MG63 (cell line): ENCODE results near the gene CACNA1C. TPM values are rescaled to one million over a fixed set of nuclear protein-coding genes. Genes with fewer than 3 reads are reported as not detected.

Experiments used
- DNase-seq: peaks from one replicate; pipeline ENCODE4 v3.0.0-alpha.2; 2020
- H3K27me3 ChIP-seq: fragments of 250-450 bp; sonication (Bioruptor Pico); 2 replicates; pipeline ENCODE4 v1.5.1; 2020; ENCODE audit warnings: mild to moderate bottlenecking, moderate library complexity
- H3K36me3 ChIP-seq: fragments of 250-450 bp; sonication (Bioruptor Pico); 2 replicates; pipeline ENCODE4 v1.5.1; 2020; ENCODE audit warnings: mild to moderate bottlenecking, moderate library complexity
- H3K4me3 ChIP-seq: fragments of 250-450 bp; sonication (Bioruptor Pico); 2 replicates; pipeline ENCODE4 v1.5.1; 2020; ENCODE audit warnings: mild to moderate bottlenecking, moderate library complexity
- H3K9me3 ChIP-seq: fragments of 250-450 bp; sonication (Bioruptor Pico); 2 replicates; pipeline ENCODE4 v1.5.1; 2020; ENCODE audit warnings: mild to moderate bottlenecking, moderate library complexity
- total RNA-seq: library from RNA; depleted of rRNA; stranded (reverse); fragments of >200 nt; shearing (Covaris generic); gene quantifications from 2 replicates; pipeline ENCODE4 v1.2.3, GENCODE V29; 2014; ENCODE audit warnings: low replicate concordance

CACNA1C gene
- total RNA-seq, 1 experiment from 2014 or later, result 1.4 TPM

GRCh38 chr12:2627076-2627834 is 574.5 kb downstream of the CACNA1C start:
- H3K4me3 ChIP-seq, result no peak overlapping the region
- no peaks in the 10 kb centered on the region for H3K27me3 ChIP-seq

GRCh38 chr12:2627835-2628191 is 575.0 kb downstream of the CACNA1C start:
- H3K4me3 ChIP-seq, result no peak overlapping the region
- H3K9me3 ChIP-seq, result no peaks in the 10 kb centered on the region
- H3K36me3 ChIP-seq, result no peaks in the 10 kb centered on the region
- H3K27me3 ChIP-seq, result no peaks in the 10 kb centered on the region
- no peak for DNase-seq

More at GRCh38 chr12:2627076-2627834, 574.5 kb downstream of the CACNA1C start:
- DNase-seq, result no peak
- Histone ChIP-seq H3K36me3 (no peaks in the 10 kb centered on the region), H3K9me3 (no peaks in the 10 kb centered on the region)

GRCh38 chr12:2628401-2628800 is 575.6 kb downstream of the CACNA1C start:
- no peaks in the 10 kb centered on the region for H3K36me3 ChIP-seq
- H3K27me3 ChIP-seq, result no peaks in the 10 kb centered on the region
- DNase-seq, result no peak
- H3K9me3 ChIP-seq, result no peaks in the 10 kb centered on the region
- H3K4me3 ChIP-seq, result no peak overlapping the region

- no peak overlapping the region for H3K4me3 ChIP-seq
- DNase-seq, result no peak
- H3K27me3 ChIP-seq, result no peaks in the 10 kb centered on the region
- no peaks in the 10 kb centered on the region for H3K9me3 ChIP-seq
- H3K36me3 ChIP-seq, result no peaks in the 10 kb centered on the region
These were observed 576.3 kb downstream of the CACNA1C start for GRCh38 chr12:2629051-2629450.

- Histone ChIP-seq H3K27me3 (no peaks in the 10 kb centered on the region), H3K4me3 (no peak overlapping the region), H3K36me3 (no peaks in the 10 kb centered on the region), H3K9me3 (no peaks in the 10 kb centered on the region)
- DNase-seq, result no peak
These were observed 579.0 kb downstream of the CACNA1C start for GRCh38 chr12:2631653-2632350.

- no peak for DNase-seq
- H3K27me3 ChIP-seq, result no peaks in the 10 kb centered on the region
- H3K9me3 ChIP-seq, result no peaks in the 10 kb centered on the region
- no peaks in the 10 kb centered on the region for H3K36me3 ChIP-seq
- no peak overlapping the region for H3K4me3 ChIP-seq
These were observed 580.5 kb downstream of the CACNA1C start for GRCh38 chr12:2633176-2633824.

GRCh38 chr12:2633825-2634200 is 581.0 kb downstream of the CACNA1C start:
- H3K36me3 ChIP-seq, result no peaks in the 10 kb centered on the region
- H3K9me3 ChIP-seq, result no peaks in the 10 kb centered on the region
- H3K4me3 ChIP-seq, result no peak overlapping the region
- no peak for DNase-seq
- H3K27me3 ChIP-seq, result no peaks in the 10 kb centered on the region

- Histone ChIP-seq H3K4me3 (no peak overlapping the region), H3K36me3 (no peaks in the 10 kb centered on the region), H3K27me3 (no peaks in the 10 kb centered on the region), H3K9me3 (no peaks in the 10 kb centered on the region)
- DNase-seq, result no peak
These were observed 581.7 kb downstream of the CACNA1C start for GRCh38 chr12:2634471-2634870.

- H3K4me3 ChIP-seq, result no peak overlapping the region
- H3K36me3 ChIP-seq, result no peaks in the 10 kb centered on the region
- H3K27me3 ChIP-seq, result no peaks in the 10 kb centered on the region
- H3K9me3 ChIP-seq, result no peaks in the 10 kb centered on the region
- no peak for DNase-seq
These were observed 584.1 kb downstream of the CACNA1C start for GRCh38 chr12:2636741-2637340.

- no peak for DNase-seq
- H3K27me3 ChIP-seq, result no peaks in the 10 kb centered on the region
- no peak overlapping the region for H3K4me3 ChIP-seq
- no peaks in the 10 kb centered on the region for H3K36me3 ChIP-seq
- no peaks in the 10 kb centered on the region for H3K9me3 ChIP-seq
These were observed 584.6 kb downstream of the CACNA1C start for GRCh38 chr12:2637371-2637770.

GRCh38 chr12:2638273-2639019 is 585.7 kb downstream of the CACNA1C start:
- DNase-seq, result no peak
- Histone ChIP-seq H3K4me3 (no peak overlapping the region), H3K36me3 (no peaks in the 10 kb centered on the region), H3K9me3 (no peaks in the 10 kb centered on the region), H3K27me3 (no peaks in the 10 kb centered on the region)

- Histone ChIP-seq H3K9me3 (no peaks in the 10 kb centered on the region), H3K27me3 (no peaks in the 10 kb centered on the region), H3K36me3 (no peaks in the 10 kb centered on the region), H3K4me3 (no peak overlapping the region)
- no peak for DNase-seq
These were observed 586.2 kb downstream of the CACNA1C start for GRCh38 chr12:2639020-2639298.

- Histone ChIP-seq H3K4me3 (no peak overlapping the region), H3K36me3 (no peaks in the 10 kb centered on the region), H3K27me3 (no peaks in the 10 kb centered on the region), H3K9me3 (no peaks in the 10 kb centered on the region)
- DNase-seq, result peak; percentile 84
These were observed 587.5 kb downstream of the CACNA1C start for GRCh38 chr12:2640281-2640680.

- no peaks in the 10 kb centered on the region for H3K9me3 ChIP-seq
- no peak overlapping the region for H3K4me3 ChIP-seq
- no peaks in the 10 kb centered on the region for H3K27me3 ChIP-seq
- no peaks in the 10 kb centered on the region for H3K36me3 ChIP-seq
- DNase-seq, result peak; percentile 98
These were observed 587.9 kb downstream of the CACNA1C start for GRCh38 chr12:2640709-2641108.

GRCh38 chr12:2641207-2641606 is 588.4 kb downstream of the CACNA1C start:
- peak; percentile 60 for DNase-seq
- Histone ChIP-seq H3K27me3 (no peaks in the 10 kb centered on the region), H3K4me3 (no peak overlapping the region), H3K36me3 (no peaks in the 10 kb centered on the region), H3K9me3 (no peaks in the 10 kb centered on the region)

GRCh38 chr12:2641761-2642160 is 589.0 kb downstream of the CACNA1C start:
- no peak for DNase-seq
- Histone ChIP-seq H3K9me3 (no peaks in the 10 kb centered on the region), H3K36me3 (no peaks in the 10 kb centered on the region), H3K27me3 (no peaks in the 10 kb centered on the region), H3K4me3 (no peak overlapping the region)
